Mucosa of rectum (tissue), 2 donors: Measurements from ENCODE around the gene ASAH2.

ENCODE experiments used
- H3K27ac ChIP-seq, 2 donors: one replicate each; pipeline ENCODE4 v1.7.0; 2013; ENCODE audit warnings: inconsistent platforms in 2 of 2, low read depth in 2 of 2, low read length in 2 of 2
- H3K27me3 ChIP-seq, 2 donors: one replicate each; pipeline ENCODE4 v1.7.0; 2013; ENCODE audit warnings: low read length in 2 of 2; ENCODE audit not compliant: control insufficient read depth in 2 of 2, insufficient read depth in 2 of 2
- H3K36me3 ChIP-seq, 2 donors: one replicate each; pipeline ENCODE4 v1.7.0; 2013; ENCODE audit warnings: low read length in 2 of 2; ENCODE audit not compliant: control insufficient read depth in 2 of 2, insufficient read depth in 2 of 2
- H3K4me1 ChIP-seq, 2 donors: one replicate each; pipeline ENCODE4 v1.7.0; 2013; ENCODE audit warnings: low read length in 2 of 2, mild to moderate bottlenecking in 1 of 2; ENCODE audit not compliant: control insufficient read depth in 2 of 2, insufficient read depth in 2 of 2
- H3K4me3 ChIP-seq, 2 donors: one replicate each; pipeline ENCODE4 v1.7.0; 2013; ENCODE audit warnings: low read length in 2 of 2
- H3K9ac ChIP-seq, 2 donors: one replicate each; pipeline ENCODE4 v1.7.0; 2013; ENCODE audit warnings: low read length in 2 of 2, low read depth in 1 of 2, mild to moderate bottlenecking in 1 of 2
- H3K9me3 ChIP-seq, 2 donors: one replicate each; pipeline ENCODE4 v1.7.0; 2013; ENCODE audit warnings: low read length in 2 of 2; ENCODE audit not compliant: control insufficient read depth in 2 of 2
- donor health status: healthy.
- donor health status: Normal muscosa, but diverticular disease.

The ASAH2 gene

GRCh38 chr10:50216418-50216817 is 34.9 kb downstream of the ASAH2 start:
- Histone ChIP-seq H3K36me3 (no peaks in the 10 kb centered on the region), H3K4me1 (no peaks in the 10 kb centered on the region), H3K27me3 (no peaks in the 10 kb centered on the region), H3K9ac (no peak overlapping the region), H3K9me3 (no peaks in the 10 kb centered on the region), H3K27ac (no peak overlapping the region), H3K4me3 (no peak overlapping the region)

- no peaks in the 10 kb centered on the region for H3K4me1 ChIP-seq
- H3K36me3 ChIP-seq, result no peaks in the 10 kb centered on the region
- H3K9me3 ChIP-seq, result no peaks in the 10 kb centered on the region
- H3K27me3 ChIP-seq, result no peaks in the 10 kb centered on the region
- H3K27ac ChIP-seq, result no peak overlapping the region
- H3K9ac ChIP-seq, result no peak overlapping the region
- no peak overlapping the region for H3K4me3 ChIP-seq
These were observed 39.6 kb downstream of the ASAH2 start for GRCh38 chr10:50211670-50212069.

- H3K36me3 ChIP-seq, result no peaks in the 10 kb centered on the region
- no peaks in the 10 kb centered on the region for H3K27me3 ChIP-seq
- H3K27ac ChIP-seq, result no peak overlapping the region
- no peak overlapping the region for H3K9ac ChIP-seq
- H3K9me3 ChIP-seq, result no peaks in the 10 kb centered on the region
- no peak overlapping the region for H3K4me3 ChIP-seq
- no peaks in the 10 kb centered on the region for H3K4me1 ChIP-seq
These were observed 40.4 kb downstream of the ASAH2 start for GRCh38 chr10:50210876-50211275.
